ENCODE measurements around the gene L1CAM. TPM values are rescaled to one million over a fixed set of nuclear protein-coding genes. Genes with fewer than 3 reads are reported as not detected.

Gene L1CAM
- polyA plus RNA-seq, 2 of the 4 experiments (the other 2 are of a cell fraction): 1.9 to 14.2 TPM

GRCh38 chrX:153935326-153935851 lies 49.4 kb upstream of the L1CAM start:
- Histone ChIP-seq H3K27ac (peak overlapping the region; percentile 86 to 92), H3K4me3 (peak overlapping the region; percentile 91), H3K4me1 (peaks cover 9% of the 10 kb centered on the region; the same call in 1 of the 3 replicates), H3K4me2 (peak overlapping the region; percentile 98), H3K9me3 (no peaks in the 10 kb centered on the region)
- peak; percentile 36 to 54 for ATAC-seq
- no peak for FAIRE-seq
- WGBS (ENCODE audit: missing lambda C conversion rate): 36% methylated on average over 9 of the region's 32 CpGs
- ChIA-PET POLR2A (interaction anchor here (0.5 to 1.0 kb wide), 5 partner anchors 10 to 994 kb away, joined by 3 to 4 read pairs (median 3); partner anchors contain the start of gene HCFC1), CTCF (interaction anchor here (0.6 to 25.1 kb wide), 3 partner anchors 10 to 75 kb away, joined by 4 to 363 read pairs (median 26); partner anchors contain the start of gene RENBP)
- DNase-seq (ENCODE audit: low read depth in 1 of 2, low spot score in 1 of 2): no peak
- TF ChIP-seq MAX (IDR thresholded peaks at IDR 0.05): peak; percentile 44; the same call in 1 of the 2 replicates
- TF ChIP-seq HEYL (CRISPR knock-in tag; IDR thresholded peaks at IDR 0.05): no peak
- TF ChIP-seq ZSCAN20 (CRISPR knock-in tag; IDR thresholded peaks at IDR 0.05): no peak
- TF ChIP-seq BHLHE40 (IDR thresholded peaks at IDR 0.05; ENCODE audit: low read depth, low read length): no peak
- no peak for TF ChIP-seq ESRRA (IDR thresholded peaks at IDR 0.05; ENCODE audit: borderline replicate concordance, low read length)
- TF ChIP-seq CHD2 (IDR thresholded peaks at IDR 0.05; ENCODE audit: low read length, partially characterized antibody): no peak
- TF ChIP-seq MAFK (IDR thresholded peaks at IDR 0.05; ENCODE audit: partially characterized antibody): no peak
- TF ChIP-seq EHF (CRISPR knock-in tag; IDR thresholded peaks at IDR 0.05): no peak
- 0 out of 2 replicates have a peak, but pooled peaks have one; percentile 3 for TF ChIP-seq MYC (IDR thresholded peaks at IDR 0.05; ENCODE audit: borderline replicate concordance, low read length)

GRCh38 chrX:153934762-153935325 lies 48.9 kb upstream of the L1CAM start, which contains the start of gene NAA10:
Gene NAA10 (minus strand): TSS chrX:153935037. CDS start chrX:153934904, 133 bp downstream.
- TF ChIP-seq HMGXB4 (CRISPR knock-in tag; IDR thresholded peaks at IDR 0.05; ENCODE audit: borderline replicate concordance) (no peak), MYC (IDR thresholded peaks at IDR 0.05; ENCODE audit: borderline replicate concordance, low read length) (0 out of 2 replicates have a peak, but pooled peaks have one; percentile 12), NR3C1 (IDR thresholded peaks at IDR 0.05) (no peak), HES2 (IDR thresholded peaks at IDR 0.05) (no peak), TP53 (CRISPR knock-in tag; IDR thresholded peaks at IDR 0.05) (no peak), RFX5 (IDR thresholded peaks at IDR 0.05) (no peak), JUN (IDR thresholded peaks at IDR 0.05) (peak in 1 of 2 experiments; percentile 78; a peak in 2 of 5 replicates), BCL3 (IDR thresholded peaks at IDR 0.05) (0 out of 3 replicates have a peak, but pooled peaks have one; percentile 57), RAD21 (conservative IDR thresholded peaks at IDR 0.05 in 1 of 2, IDR thresholded peaks at IDR 0.05 in 1 of 2) (no peak), EP300 (IDR thresholded peaks at IDR 0.05) (no peak), HOXB13 (CRISPR knock-in tag; IDR thresholded peaks at IDR 0.05; ENCODE audit: low read depth) (no peak), POLR2A (IDR thresholded peaks at IDR 0.05; ENCODE audit: low read length) (peak; percentile 63)
- POLR2A ChIA-PET: interaction anchor here (0.5 to 1.0 kb wide), 5 partner anchors 10 to 993 kb away, joined by 3 to 4 read pairs (median 3); partner anchors contain the start of gene HCFC1
- ATAC-seq (peak; percentile 95 to 96), DNase-seq (ENCODE audit: low read depth in 1 of 2, low spot score in 1 of 2) (peak; percentile 72), FAIRE-seq (no peak)
- H3K4me1 ChIP-seq: peaks cover 9% of the 10 kb centered on the region; the same call in 1 of the 3 replicates
- H3K27ac ChIP-seq: peak within 1 kb of the TSS; percentile 86 to 92
- no CpG with 5 or more reads among the region's 87 CpGs for WGBS (ENCODE audit: missing lambda C conversion rate)
- H3K4me2 ChIP-seq: peak within 1 kb of the TSS; percentile 98
- CTCF ChIA-PET: interaction anchor here (4.5 to 25.1 kb wide), 2 partner anchors 10 to 12 kb away, joined by 26 to 363 read pairs; partner anchors contain the start of gene RENBP
- H3K4me3 ChIP-seq: peak within 1 kb of the TSS; percentile 91
- no peaks in the 10 kb centered on the region for H3K9me3 ChIP-seq
